Neuron (in vitro differentiated cells): ENCODE measurements around the gene ALKBH5.

Experiments used
- H2AFZ ChIP-seq: one replicate; pipeline ENCODE4 v1.6.1; 2013; ENCODE audit warnings: low read depth, mild to moderate bottlenecking, inconsistent platforms, low read length, moderate library complexity
- H3K27me3 ChIP-seq: one replicate; pipeline ENCODE4 v1.6.1; 2013; ENCODE audit warnings: low read length; ENCODE audit not compliant: insufficient read depth
- H3K36me3 ChIP-seq: one replicate; pipeline ENCODE4 v1.6.1; 2013; ENCODE audit warnings: low read length; ENCODE audit not compliant: insufficient read depth
- H3K4me1 ChIP-seq: one replicate; pipeline ENCODE4 v1.6.1; 2013; ENCODE audit warnings: low read length; ENCODE audit not compliant: insufficient read depth
- H3K4me3 ChIP-seq: 2 replicates; pipeline ENCODE4 v1.5.1; 2013; ENCODE audit warnings: mild to moderate bottlenecking, low read length, moderate library complexity
- H3K9me3 ChIP-seq: one replicate; pipeline ENCODE4 v1.6.1; 2013; ENCODE audit warnings: low read length

ALKBH5 gene

GRCh38 chr17:18145811-18146210 is 37.8 kb upstream of the ALKBH5 start:
- H3K27me3 ChIP-seq, result peaks cover 5% of the 10 kb centered on the region
- no peaks in the 10 kb centered on the region for H3K36me3 ChIP-seq
- H3K4me3 ChIP-seq, result no peak overlapping the region
- H3K4me1 ChIP-seq, result no peaks in the 10 kb centered on the region
- no peak overlapping the region for H2AFZ ChIP-seq
- H3K9me3 ChIP-seq, result no peaks in the 10 kb centered on the region

- no peaks in the 10 kb centered on the region for H3K4me1 ChIP-seq
- H3K36me3 ChIP-seq, result no peaks in the 10 kb centered on the region
- no peak overlapping the region for H2AFZ ChIP-seq
- no peaks in the 10 kb centered on the region for H3K9me3 ChIP-seq
- H3K4me3 ChIP-seq, result no peak overlapping the region
- peaks cover 5% of the 10 kb centered on the region for H3K27me3 ChIP-seq
Measured at GRCh38 chr17:18146259-18146658, 37.4 kb upstream of the ALKBH5 start.

GRCh38 chr17:18146980-18147379 is 36.6 kb upstream of the ALKBH5 start:
- Histone ChIP-seq H3K4me3 (no peak overlapping the region), H3K9me3 (no peaks in the 10 kb centered on the region)

GRCh38 chr17:18148586-18148985 is 35.0 kb upstream of the ALKBH5 start:
- no peaks in the 10 kb centered on the region for H3K9me3 ChIP-seq
- H3K4me3 ChIP-seq, result no peak overlapping the region
- peaks cover 5% of the 10 kb centered on the region for H3K27me3 ChIP-seq
- H2AFZ ChIP-seq, result no peak overlapping the region
- no peaks in the 10 kb centered on the region for H3K4me1 ChIP-seq
- H3K36me3 ChIP-seq, result no peaks in the 10 kb centered on the region

More at GRCh38 chr17:18146980-18147379, 36.6 kb upstream of the ALKBH5 start:
- Histone ChIP-seq H3K36me3 (no peaks in the 10 kb centered on the region), H3K4me1 (no peaks in the 10 kb centered on the region), H2AFZ (no peak overlapping the region), H3K27me3 (peaks cover 5% of the 10 kb centered on the region)

GRCh38 chr17:18151290-18151689 is 32.3 kb upstream of the ALKBH5 start:
- Histone ChIP-seq H3K36me3 (no peaks in the 10 kb centered on the region), H3K4me1 (peaks cover 6% of the 10 kb centered on the region), H3K27me3 (peaks cover 3% of the 10 kb centered on the region), H3K4me3 (no peak overlapping the region), H2AFZ (no peak overlapping the region), H3K9me3 (no peaks in the 10 kb centered on the region)

GRCh38 chr17:18155179-18155578 is 28.4 kb upstream of the ALKBH5 start:
- no peak overlapping the region for H2AFZ ChIP-seq
- H3K27me3 ChIP-seq, result peaks cover 3% of the 10 kb centered on the region
- H3K4me3 ChIP-seq, result no peak overlapping the region
- no peaks in the 10 kb centered on the region for H3K9me3 ChIP-seq
- peaks cover 6% of the 10 kb centered on the region for H3K4me1 ChIP-seq
- no peaks in the 10 kb centered on the region for H3K36me3 ChIP-seq

- Histone ChIP-seq H3K9me3 (no peaks in the 10 kb centered on the region), H3K4me1 (peaks cover 9% of the 10 kb centered on the region), H2AFZ (no peak overlapping the region), H3K27me3 (peaks cover 3% of the 10 kb centered on the region), H3K36me3 (no peaks in the 10 kb centered on the region), H3K4me3 (no peak overlapping the region)
Measured at GRCh38 chr17:18156171-18156975, 27.3 kb upstream of the ALKBH5 start.

GRCh38 chr17:18156976-18157280 is 26.7 kb upstream of the ALKBH5 start:
- no peak overlapping the region for H2AFZ ChIP-seq
- H3K9me3 ChIP-seq, result no peaks in the 10 kb centered on the region
- H3K4me3 ChIP-seq, result no peak overlapping the region
- H3K4me1 ChIP-seq, result peaks cover 15% of the 10 kb centered on the region
- no peaks in the 10 kb centered on the region for H3K36me3 ChIP-seq
- H3K27me3 ChIP-seq, result peaks cover 3% of the 10 kb centered on the region

GRCh38 chr17:18157354-18157985 is 26.2 kb upstream of the ALKBH5 start:
- peaks cover 18% of the 10 kb centered on the region for H3K4me1 ChIP-seq
- no peak overlapping the region for H2AFZ ChIP-seq
- H3K27me3 ChIP-seq, result peaks cover 3% of the 10 kb centered on the region
- H3K9me3 ChIP-seq, result no peaks in the 10 kb centered on the region
- H3K36me3 ChIP-seq, result no peaks in the 10 kb centered on the region
- H3K4me3 ChIP-seq, result no peak overlapping the region

GRCh38 chr17:18158022-18158600 is 25.5 kb upstream of the ALKBH5 start:
- Histone ChIP-seq H3K27me3 (peaks cover 3% of the 10 kb centered on the region), H3K4me3 (no peak overlapping the region), H3K36me3 (no peaks in the 10 kb centered on the region), H3K4me1 (peaks cover 18% of the 10 kb centered on the region), H2AFZ (no peak overlapping the region), H3K9me3 (no peaks in the 10 kb centered on the region)

GRCh38 chr17:18159551-18160120 is 24.0 kb upstream of the ALKBH5 start:
- H3K27me3 ChIP-seq, result peaks cover 3% of the 10 kb centered on the region
- H3K4me1 ChIP-seq, result peaks cover 12% of the 10 kb centered on the region
- no peak overlapping the region for H3K4me3 ChIP-seq
- H3K9me3 ChIP-seq, result no peaks in the 10 kb centered on the region
- H2AFZ ChIP-seq, result no peak overlapping the region
- H3K36me3 ChIP-seq, result no peaks in the 10 kb centered on the region

GRCh38 chr17:18160128-18160856 is 23.3 kb upstream of the ALKBH5 start:
- no peak overlapping the region for H3K4me3 ChIP-seq
- H3K36me3 ChIP-seq, result no peaks in the 10 kb centered on the region
- no peaks in the 10 kb centered on the region for H3K9me3 ChIP-seq
- no peak overlapping the region for H2AFZ ChIP-seq
- H3K4me1 ChIP-seq, result peaks cover 12% of the 10 kb centered on the region
- peaks cover 3% of the 10 kb centered on the region for H3K27me3 ChIP-seq
